HG03342 (cell line): ENCODE data around the gene JARID2.

Experiments used
- ATAC-seq: cut with Tn5 transposase; IDR thresholded peaks from one replicate; pipeline ENCODE4 v1.9.1; 2021; ENCODE audit warnings: mild to moderate bottlenecking, moderate library complexity; ENCODE audit not compliant: unreplicated experiment

The JARID2 gene

GRCh38 chr6:15391500-15391899, 145.6 kb downstream of the JARID2 start:
- no peak for ATAC-seq

DNA sequence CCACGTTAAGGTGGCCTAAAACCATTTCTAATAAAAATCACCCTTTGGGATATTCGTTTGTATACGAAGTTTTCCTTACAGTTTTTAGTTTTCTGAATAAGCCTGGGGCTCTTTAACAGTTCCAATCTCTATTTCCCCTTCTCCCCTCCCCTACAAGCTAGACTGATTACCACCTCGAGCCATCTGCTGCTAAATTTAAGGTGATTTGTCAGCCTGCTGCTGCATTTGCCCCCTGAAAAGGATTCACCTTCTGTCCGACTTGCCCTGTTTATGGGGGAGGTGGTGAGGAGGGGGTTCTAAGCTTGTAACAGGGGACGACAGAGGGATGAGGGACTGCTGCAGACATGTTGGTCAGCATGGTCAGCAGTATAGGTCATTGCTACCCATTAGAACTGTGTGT, 146.3 kb downstream of the JARID2 start:
- ATAC-seq = no peak

- no peak for ATAC-seq
Observed at GRCh38 chr6:15393605-15394004, 147.7 kb downstream of the JARID2 start.

DNA sequence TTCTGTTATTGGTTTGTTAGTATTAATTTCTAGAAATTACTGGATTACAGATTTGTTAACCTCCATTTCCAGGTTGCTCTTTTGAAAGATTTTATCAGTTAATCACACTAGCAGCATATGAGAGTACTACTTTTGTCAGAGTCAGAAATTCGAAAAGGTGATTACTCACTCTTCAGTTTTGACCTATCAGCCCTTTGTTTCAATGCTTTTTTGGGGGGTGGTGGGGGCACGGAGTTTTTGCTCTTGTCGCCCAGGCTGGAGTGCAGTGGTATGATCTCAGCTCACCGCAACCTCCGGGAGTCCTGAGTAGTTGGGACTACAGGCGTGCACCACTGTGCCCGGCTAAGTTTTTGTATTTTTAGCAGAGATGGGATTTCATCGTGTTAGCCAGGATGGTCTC, 149.2 kb downstream of the JARID2 start:
- no peak for ATAC-seq

DNA sequence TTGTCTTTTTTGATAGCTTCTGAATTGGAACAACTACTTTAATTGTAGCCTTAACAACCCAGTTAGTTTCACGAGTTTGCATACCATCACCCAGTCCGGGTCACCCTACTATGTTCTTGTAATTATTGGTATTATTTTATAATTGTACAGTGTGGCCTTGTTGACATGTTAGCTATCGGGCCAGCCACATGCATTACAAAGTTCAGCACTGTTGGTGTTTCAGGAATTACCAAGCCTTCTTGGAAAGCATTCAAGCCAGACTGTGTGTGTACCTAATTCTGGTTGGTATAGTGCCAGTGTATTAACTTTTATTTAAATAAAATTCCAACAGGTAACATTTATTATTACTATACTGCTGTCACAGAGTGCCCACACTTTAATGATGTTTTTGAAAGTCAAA, 150.9 kb downstream of the JARID2 start:
- ATAC-seq = no peak

GRCh38 chr6:15398633-15399275, 152.9 kb downstream of the JARID2 start:
- peak; percentile 57 for ATAC-seq

GRCh38 chr6:15399641-15400470, 154.0 kb downstream of the JARID2 start:
- ATAC-seq = no peak

GRCh38 chr6:15400572-15401004, 154.7 kb downstream of the JARID2 start:
- no peak for ATAC-seq

DNA sequence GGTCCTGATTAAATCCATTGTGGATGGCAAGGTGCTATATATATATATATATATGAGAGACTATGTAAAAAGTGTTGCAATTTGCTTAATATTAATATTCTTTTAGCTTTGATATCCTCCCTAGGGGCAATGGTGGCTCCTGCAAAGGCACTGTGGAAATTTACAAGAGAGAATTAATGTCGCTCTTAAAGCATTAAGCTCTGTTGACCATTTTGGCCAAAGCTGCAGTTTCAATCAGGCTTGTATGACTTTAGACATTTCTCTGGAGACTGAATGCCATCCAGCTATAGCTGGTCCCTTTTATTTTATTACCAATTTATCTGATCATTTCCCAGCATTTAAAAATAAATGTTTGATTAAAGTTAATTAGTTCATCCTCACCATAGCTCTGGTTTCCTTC, 155.3 kb downstream of the JARID2 start:
- no peak for ATAC-seq

- no peak for ATAC-seq
Observed at GRCh38 chr6:15401769-15402250, 155.9 kb downstream of the JARID2 start.

DNA sequence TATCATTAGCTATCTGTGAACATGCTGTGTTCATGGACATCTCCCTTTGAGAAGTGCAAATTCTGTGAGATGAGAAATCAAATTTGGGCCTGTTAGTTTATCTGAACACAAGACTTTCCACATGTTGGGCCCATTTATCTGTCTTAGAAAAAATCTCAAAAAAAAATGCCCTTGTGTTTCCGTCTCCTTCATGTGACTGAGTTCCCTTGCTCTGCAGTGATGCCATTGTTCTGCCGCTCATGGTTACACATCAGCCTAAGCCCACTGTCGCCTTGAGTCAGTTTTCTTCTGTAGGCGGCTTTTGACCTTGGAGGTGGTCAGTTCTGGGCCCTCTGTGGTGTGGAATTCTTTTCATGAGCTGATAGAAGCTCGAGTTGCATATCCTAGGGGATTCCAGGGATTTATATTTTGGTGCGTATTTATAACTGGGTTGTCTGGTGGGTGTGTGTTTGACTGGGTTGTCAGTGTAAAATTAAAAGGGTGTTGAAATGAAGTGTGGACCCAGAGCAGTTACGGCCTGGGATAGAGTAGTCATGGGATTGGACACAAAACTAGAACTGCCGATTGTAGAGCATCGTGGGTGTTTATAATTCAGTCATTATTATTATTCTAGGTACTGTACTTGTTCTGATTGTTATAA, 156.7 kb downstream of the JARID2 start:
- no peak for ATAC-seq

DNA sequence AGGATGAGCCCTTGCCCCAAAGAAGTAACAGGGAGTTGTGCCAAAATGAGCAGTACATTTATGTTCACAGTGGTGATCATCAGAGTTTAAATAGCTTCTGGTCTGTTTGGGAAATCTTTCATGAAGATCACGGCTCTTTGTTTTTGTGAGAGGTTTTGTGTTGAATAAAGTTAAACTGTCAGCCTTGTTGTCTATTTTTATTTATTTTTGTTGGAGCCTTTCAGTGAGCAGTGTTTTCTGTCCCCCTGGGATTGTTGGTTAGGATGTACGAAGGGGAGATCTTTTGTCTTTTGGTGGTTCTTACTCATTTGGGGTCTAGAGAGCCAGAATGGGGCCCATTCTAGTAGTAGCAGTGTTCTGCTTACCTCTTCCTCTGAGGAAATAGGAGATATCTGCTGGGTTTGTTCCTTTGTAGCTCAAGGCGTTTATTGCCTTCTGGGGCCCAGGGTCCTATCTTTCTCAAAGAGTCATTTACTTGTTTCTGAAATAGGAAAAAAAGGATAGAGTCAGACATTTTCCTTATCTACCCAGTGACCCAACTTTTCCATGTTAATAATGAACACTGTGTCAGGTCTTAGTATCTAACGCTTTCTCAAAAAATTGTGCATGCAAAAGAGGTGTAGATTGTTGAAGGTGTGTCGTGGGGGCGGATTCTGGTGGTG, 157.4 kb downstream of the JARID2 start:
- no peak for ATAC-seq

DNA sequence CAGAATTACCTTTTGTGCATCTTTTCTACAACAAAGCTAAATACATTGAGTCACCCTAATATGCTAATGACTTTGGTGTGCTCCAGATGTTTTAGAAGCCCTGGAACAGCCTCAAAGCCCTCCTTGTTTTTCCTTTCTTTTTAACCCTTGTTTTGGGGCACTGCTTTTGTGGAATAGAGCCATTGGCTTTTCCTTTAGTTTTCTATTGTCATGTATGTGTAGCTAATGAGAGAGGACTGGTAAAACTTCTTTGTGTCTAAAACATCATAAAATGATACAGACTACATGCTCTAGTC, 158.8 kb downstream of the JARID2 start:
- ATAC-seq = no peak

- ATAC-seq = no peak
Observed at GRCh38 chr6:15405129-15406068, 159.5 kb downstream of the JARID2 start.

DNA sequence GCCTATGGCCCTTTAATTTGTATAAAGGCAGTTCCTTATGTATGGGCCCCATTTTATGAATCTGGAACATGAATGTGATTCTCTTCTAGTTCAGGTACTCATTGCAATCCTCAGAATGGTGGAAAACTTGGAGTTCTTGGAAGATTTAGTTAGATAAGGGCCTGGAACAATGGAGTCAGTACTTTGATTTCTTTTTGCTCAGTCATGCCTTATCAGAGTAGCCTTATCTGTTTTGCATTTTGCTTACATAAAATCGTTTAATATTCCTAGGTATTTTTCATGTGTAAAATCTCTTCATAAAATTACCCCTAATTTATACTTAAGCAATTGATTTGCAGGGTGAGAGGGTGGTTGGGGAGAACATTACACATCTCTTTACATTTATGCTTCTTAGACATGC, 160.6 kb downstream of the JARID2 start:
- ATAC-seq = no peak

- no peak for ATAC-seq
Observed at GRCh38 chr6:15408008-15408407, 162.1 kb downstream of the JARID2 start.

- ATAC-seq = no peak
Observed at GRCh38 chr6:15408758-15409157, 162.9 kb downstream of the JARID2 start.

GRCh38 chr6:15409301-15410125, 163.6 kb downstream of the JARID2 start:
- ATAC-seq = no peak

DNA sequence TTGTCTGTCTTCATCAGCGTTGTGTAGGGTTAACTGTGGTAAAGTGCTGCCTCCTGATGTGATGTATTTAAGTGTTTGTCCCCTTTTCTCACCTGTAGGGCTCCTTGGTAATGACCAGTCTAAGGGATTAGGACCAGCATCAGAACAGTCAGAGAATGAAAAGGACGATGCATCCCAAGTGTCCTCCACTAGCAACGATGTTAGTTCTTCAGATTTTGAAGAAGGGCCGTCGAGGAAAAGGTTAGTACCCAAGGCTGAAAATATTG, 164.2 kb downstream of the JARID2 start:
- ATAC-seq = no peak

GRCh38 chr6:15410752-15411151, 164.9 kb downstream of the JARID2 start:
- ATAC-seq = no peak
